GM12865 (cell line): ENCODE results near the gene DCAF10.
"Not testable (repeated sequence)": the region's sequence is repeated elsewhere in the genome, so short reads cannot be mapped to it uniquely, and the experiment has no call there.

Source experiments
- DNase-seq: peaks from one replicate; pipeline ENCODE4 v3.0.0; 2010; ENCODE audit warnings: low read depth
- H3K4me3 ChIP-seq: 2 replicates; pipeline ENCODE4 v1.5.1; 2011; ENCODE audit warnings: mild to moderate bottlenecking, low read depth, low read length, control low read depth
- TF ChIP-seq, protein P1 (sequence below): IDR thresholded peaks from 2 replicates; pipeline ENCODE4 v1.5.1; 2011; ENCODE audit warnings: low read length, control low read depth, low read depth, inconsistent platforms; ENCODE audit not compliant: insufficient read depth; ENCODE audit errors: missing control alignments

The DCAF10 gene

DNA sequence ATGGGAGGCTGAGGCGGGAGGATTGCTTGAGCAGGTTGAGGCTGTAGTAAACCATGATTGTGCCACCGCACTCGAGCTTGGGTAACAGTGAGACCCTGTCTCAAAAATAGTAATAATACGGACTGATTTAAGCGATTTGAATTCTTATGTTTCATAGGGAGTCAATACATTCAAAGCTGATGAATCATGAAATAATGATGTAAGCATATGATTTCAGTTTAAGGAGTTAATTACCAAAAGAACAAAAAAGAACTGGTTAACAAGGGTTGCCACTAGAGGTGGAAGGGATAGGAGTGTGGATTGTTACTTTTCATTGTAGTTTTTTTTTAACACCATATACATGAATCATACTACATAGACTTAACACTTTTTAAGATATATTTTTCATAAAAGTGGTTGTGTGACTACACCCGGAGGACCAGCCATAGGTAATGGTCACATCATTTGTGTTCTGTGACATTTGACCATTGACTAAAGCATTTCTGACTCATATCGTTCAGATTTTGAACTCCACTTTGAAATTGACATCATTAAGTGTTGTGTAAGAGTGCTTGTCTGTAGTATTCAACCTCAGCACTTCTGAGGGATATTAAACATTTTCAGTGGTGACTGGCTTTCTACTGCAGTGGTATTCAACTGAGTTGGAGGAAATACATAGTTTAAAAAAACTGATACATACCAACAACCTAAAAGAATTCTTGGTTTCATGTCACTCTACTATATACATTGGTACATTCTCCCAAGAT, 40.0 kb upstream of the DCAF10 start:
- no peak overlapping the region for H3K4me3 ChIP-seq
- no peak for DNase-seq
- TF ChIP-seq, protein P1, sequence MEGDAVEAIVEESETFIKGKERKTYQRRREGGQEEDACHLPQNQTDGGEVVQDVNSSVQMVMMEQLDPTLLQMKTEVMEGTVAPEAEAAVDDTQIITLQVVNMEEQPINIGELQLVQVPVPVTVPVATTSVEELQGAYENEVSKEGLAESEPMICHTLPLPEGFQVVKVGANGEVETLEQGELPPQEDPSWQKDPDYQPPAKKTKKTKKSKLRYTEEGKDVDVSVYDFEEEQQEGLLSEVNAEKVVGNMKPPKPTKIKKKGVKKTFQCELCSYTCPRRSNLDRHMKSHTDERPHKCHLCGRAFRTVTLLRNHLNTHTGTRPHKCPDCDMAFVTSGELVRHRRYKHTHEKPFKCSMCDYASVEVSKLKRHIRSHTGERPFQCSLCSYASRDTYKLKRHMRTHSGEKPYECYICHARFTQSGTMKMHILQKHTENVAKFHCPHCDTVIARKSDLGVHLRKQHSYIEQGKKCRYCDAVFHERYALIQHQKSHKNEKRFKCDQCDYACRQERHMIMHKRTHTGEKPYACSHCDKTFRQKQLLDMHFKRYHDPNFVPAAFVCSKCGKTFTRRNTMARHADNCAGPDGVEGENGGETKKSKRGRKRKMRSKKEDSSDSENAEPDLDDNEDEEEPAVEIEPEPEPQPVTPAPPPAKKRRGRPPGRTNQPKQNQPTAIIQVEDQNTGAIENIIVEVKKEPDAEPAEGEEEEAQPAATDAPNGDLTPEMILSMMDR, result no peak

DNA sequence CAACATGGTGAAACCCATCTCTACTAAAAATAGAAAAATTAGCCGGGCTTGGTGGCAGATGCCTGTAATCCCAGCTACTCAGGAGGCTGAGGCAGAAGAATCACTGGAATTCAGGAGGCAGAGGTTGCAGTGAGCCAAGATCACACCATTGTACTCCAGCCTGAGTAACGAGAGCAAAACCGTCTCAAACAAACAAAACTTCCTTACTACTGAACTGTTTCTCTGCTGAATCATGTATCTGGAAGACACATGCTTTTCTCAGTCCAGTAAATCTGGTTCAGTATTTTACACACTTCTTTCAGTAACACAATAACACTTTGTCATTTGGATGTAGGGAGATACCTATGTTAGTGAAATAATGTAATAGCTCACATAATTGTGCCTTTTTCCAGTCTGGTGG, 39.1 kb upstream of the DCAF10 start:
- H3K4me3 ChIP-seq, result no peak overlapping the region
- TF ChIP-seq, protein P1, result no peak
- DNase-seq, result no peak

DNA sequence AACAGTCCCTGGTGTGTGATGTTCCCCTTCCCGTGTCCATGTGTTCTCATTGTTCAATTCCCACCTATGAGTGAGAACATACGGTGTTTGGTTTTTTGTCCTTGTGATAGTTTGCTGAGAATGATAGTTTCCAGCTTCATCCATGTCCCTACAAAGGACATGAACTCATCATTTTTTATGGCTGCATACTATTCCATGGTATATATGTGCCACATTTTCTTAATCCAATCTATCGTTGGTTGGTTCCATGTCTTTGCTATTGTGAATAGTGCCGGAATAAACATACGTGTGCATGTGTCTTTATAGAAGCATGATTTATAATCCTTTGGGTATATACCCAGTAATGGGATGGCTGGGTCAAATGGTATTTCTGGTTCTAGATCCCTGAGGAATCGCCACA, 35.3 kb upstream of the DCAF10 start:
- not testable (repeated sequence) for H3K4me3 ChIP-seq

DNA sequence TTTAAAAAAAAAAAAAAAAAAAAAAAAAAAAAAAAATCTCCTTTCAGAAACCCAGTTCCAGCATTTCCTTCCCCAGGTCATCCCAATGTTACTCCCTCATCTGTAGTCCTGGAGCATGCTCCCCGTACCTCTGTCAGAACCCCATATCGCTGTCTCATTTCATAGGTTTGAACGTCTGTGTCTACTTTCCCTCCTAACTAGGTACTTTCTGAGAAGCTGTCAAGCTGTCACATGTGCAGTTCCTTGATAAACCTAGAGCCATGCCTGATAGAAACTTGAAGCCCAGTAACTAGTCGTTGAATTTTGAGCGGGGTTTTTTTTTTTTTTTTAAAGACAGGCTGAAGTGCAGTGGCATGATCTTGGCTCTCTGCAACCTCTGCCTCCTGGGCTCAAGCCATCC, 31.3 kb upstream of the DCAF10 start:
- TF ChIP-seq, protein P1, result no peak
- H3K4me3 ChIP-seq, result no peak overlapping the region
- DNase-seq, result no peak

More for the DNA sequence above, 35.3 kb upstream of the DCAF10 start:
- not testable (repeated sequence) for DNase-seq

DNA sequence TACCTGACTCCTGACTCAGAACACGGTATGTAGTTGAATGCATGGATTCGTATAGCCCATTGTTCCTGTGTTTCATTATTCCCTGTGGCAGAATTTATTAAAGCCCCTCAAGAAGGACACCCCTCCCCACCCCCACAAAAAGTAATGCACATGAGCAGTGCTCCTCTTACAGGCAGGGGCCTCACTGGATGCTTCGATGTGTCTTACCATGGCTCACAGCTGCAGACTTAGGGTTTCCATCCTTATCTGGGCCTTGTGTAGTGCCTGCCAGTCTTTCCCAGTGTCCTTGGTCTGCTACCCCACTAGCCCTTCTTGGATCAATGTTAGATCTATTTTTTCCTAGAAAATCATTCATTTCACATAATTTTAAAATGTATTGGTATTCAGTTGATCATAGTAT, 30.6 kb upstream of the DCAF10 start:
- TF ChIP-seq, protein P1, result no peak
- no peak overlapping the region for H3K4me3 ChIP-seq
- DNase-seq, result no peak

DNA sequence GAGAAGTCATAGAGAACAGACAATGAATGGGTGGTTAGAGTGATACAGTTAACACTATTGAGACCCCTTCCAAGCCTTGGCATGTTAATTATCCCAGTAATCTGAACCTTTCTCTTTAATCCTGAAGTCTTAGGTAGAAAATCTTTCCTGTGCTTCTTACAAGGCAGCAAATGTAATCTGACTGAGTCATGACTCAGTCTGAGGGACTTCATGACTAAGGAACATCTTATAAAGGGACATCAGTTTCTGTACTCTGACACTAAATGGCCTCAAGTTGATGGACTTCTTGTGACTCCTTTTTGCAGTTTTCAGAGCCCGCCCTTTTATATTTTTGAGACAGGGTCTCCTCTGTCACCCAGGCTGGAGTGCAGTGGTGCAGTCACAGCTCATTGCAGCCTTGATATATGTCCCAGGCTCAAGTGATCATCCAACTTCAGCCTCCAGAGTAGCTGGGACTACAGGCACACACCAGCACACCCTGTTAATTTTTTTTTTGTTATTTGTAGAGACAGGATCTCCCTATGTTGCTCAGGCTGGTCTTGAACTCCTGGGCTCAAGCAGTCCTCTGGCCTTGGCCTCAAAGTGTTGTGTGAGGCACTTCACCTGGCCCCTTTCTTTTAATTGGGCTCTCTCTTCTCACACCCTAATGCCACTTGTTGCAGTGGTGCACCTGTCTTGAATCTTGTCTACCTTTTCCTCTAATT, 25.2 kb upstream of the DCAF10 start:
- H3K4me3 ChIP-seq, result no peak overlapping the region
- DNase-seq, result no peak
- TF ChIP-seq, protein P1, result no peak

DNA sequence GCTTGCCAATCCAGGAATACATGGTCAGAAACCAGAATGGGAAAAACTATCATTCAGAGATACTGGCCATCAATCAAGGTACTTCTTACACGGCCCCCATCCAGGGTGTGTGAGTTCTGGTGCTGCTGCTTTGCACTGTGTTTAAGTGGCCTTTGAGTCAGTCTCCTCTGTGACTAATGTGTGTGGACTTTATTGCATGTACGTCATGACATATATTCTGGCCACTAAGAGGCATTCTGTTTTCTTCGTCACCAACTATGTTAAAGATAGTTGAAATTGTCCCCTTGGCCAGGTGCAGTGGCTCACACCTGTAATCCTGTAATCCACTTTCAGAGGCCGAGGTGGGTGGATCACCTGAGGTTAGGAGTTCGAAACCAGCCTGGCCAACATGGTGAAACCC, 24.3 kb upstream of the DCAF10 start:
- no peak overlapping the region for H3K4me3 ChIP-seq
- DNase-seq, result no peak
- TF ChIP-seq, protein P1, result no peak
